ENCODE measurements around the gene STPG1. TPM values are rescaled to one million over a fixed set of nuclear protein-coding genes. Genes with fewer than 3 reads are reported as not detected.

The STPG1 gene
- total and polyA plus RNA-seq, 9 of the 15 experiments (the other 6 are each of a cell fraction or from before 2014, with no cell fraction given): 5.0 to 11.9 (median 8.3) TPM

DNA sequence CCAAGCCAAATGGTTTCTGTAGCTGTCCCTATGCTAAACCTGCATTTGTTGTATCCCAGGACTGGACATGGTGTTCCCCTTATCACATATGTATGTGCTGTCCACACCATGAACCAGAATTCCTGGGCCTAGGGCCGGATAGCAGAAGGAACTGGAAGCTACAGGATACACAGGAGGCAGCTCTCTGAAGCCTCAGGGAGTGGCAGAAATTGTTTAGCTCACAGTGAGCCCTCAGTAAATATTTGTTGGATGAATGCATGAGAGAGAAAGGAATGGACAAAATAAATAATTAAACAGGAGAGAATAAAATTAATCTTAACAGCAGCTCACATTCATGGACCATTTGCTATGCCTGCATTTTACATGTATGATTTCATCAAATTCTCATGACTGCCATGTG lies 4.1 kb upstream of the STPG1 start:
- intact Hi-C loops (cut with micrococcal nuclease) (loop anchor here (5.0 kb wide), 2 partner anchors 85 to 110 kb away; partner anchors contain the start of gene RCAN3), in situ Hi-C loops (cut with MboI) (no loop called here)
- BruUV-seq (replicated peaks): no TSS peak
- 73% methylated on average over 1 of the region's 1 CpG for WGBS (ENCODE audit: insufficient coverage, low coverage, missing lambda C conversion rate)
- no peaks in the 10 kb centered on the region for H3K9me3 ChIP-seq (replicated peaks; ENCODE audit: control insufficient read depth, insufficient read depth, low read depth, low read length)
- H3K27ac ChIP-seq (ENCODE audit: extremely low read depth, low read depth, low read length): peak overlapping the region; percentile 64
- H3K36me3 ChIP-seq (ENCODE audit: control insufficient read depth, insufficient read depth, low read length): peaks cover 35% of the 10 kb centered on the region; the same call in 2 of the 3 replicates
- ChIA-PET POLR2A (interaction anchor here (1.1 to 1.6 kb wide), 3 partner anchors 8 to 24 kb away, joined by 4 to 6 read pairs (median 4); no protein-coding TSS in a partner anchor), CTCF (ENCODE audit: low intra/inter-chr PET ratio) (no interaction called here)
- no peak overlapping the region for H2AFZ ChIP-seq (ENCODE audit: low read depth, low read length)
- no peak for ATAC-seq
- peaks cover 39% of the 10 kb centered on the region for H3K79me2 ChIP-seq (ENCODE audit: control insufficient read depth, insufficient read depth, low read length)
- H3K4me1 ChIP-seq (replicated peaks in 1 of 2; ENCODE audit: control insufficient read depth in 2 of 2, insufficient read depth in 2 of 2, low read length in 2 of 2): peaks cover 40 to 54% of the 10 kb centered on the region in 2 experiments
- H3K4me2 ChIP-seq (ENCODE audit: insufficient read depth, low read length): peak overlapping the region; percentile 88
- H3K27me3 ChIP-seq (ENCODE audit: control insufficient read depth in 2 of 2, insufficient read depth in 2 of 2, low read length in 2 of 2): no peaks in the 10 kb centered on the region
- TF ChIP-seq, protein P1, sequence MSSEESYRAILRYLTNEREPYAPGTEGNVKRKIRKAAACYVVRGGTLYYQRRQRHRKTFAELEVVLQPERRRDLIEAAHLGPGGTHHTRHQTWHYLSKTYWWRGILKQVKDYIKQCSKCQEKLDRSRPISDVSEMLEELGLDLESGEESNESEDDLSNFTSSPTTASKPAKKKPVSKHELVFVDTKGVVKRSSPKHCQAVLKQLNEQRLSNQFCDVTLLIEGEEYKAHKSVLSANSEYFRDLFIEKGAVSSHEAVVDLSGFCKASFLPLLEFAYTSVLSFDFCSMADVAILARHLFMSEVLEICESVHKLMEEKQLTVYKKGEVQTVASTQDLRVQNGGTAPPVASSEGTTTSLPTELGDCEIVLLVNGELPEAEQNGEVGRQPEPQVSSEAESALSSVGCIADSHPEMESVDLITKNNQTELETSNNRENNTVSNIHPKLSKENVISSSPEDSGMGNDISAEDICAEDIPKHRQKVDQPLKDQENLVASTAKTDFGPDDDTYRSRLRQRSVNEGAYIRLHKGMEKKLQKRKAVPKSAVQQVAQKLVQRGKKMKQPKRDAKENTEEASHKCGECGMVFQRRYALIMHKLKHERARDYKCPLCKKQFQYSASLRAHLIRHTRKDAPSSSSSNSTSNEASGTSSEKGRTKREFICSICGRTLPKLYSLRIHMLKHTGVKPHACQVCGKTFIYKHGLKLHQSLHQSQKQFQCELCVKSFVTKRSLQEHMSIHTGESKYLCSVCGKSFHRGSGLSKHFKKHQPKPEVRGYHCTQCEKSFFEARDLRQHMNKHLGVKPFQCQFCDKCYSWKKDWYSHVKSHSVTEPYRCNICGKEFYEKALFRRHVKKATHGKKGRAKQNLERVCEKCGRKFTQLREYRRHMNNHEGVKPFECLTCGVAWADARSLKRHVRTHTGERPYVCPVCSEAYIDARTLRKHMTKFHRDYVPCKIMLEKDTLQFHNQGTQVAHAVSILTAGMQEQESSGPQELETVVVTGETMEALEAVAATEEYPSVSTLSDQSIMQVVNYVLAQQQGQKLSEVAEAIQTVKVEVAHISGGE (CRISPR knock-in tag; IDR thresholded peaks at IDR 0.05): 0 out of 6 replicates have a peak, but pooled peaks of 1 of the 3 experiments have one; percentile 2
- TF ChIP-seq GATA2 (CRISPR knock-in tag; IDR thresholded peaks at IDR 0.05): no peak
- H3K9me1 ChIP-seq (ENCODE audit: control insufficient read depth, insufficient read depth, low read length): no peaks in the 10 kb centered on the region
- FAIRE-seq: no peak
- H3K4me3 ChIP-seq: no peak overlapping the region; the same call in 1 of the 2 replicates
- H3K9ac ChIP-seq (ENCODE audit: insufficient read depth in 1 of 2, low read depth in 2 of 2, low read length in 2 of 2): peak overlapping the region; percentile 61 to 76; a peak in 3 of 4 replicates
- no peak for DNase-seq (ENCODE audit: extremely low read depth in 1 of 4, low spot score in 3 of 4)
- H4K20me1 ChIP-seq (replicated peaks; ENCODE audit: control insufficient read depth, insufficient read depth, low read length): peaks cover 4% of the 10 kb centered on the region; the same call in 1 of the 2 replicates
